HCT116 (cell line): ENCODE results near the gene B4GALNT3. TPM values are rescaled to one million over a fixed set of nuclear protein-coding genes. Genes with fewer than 3 reads are reported as not detected.

ENCODE experiments used
- ATAC-seq: fragments of 200-7000 bp; cut with Tn5 transposase; 2 replicates; pipeline ENCODE4 v1.9.1; 2020; ENCODE audit warnings: mild to moderate bottlenecking, moderate library complexity
- BruUV-seq: library from RNA; stranded (reverse); fragments of 400-500 nt; replicated peaks from 2 replicates; lab custom pipeline; 2021; lab: Mats Ljungman, UMichigan
- CTCF ChIA-PET: fragments of 300-600 bp; sonication (Branson Sonifier 250); formaldehyde crosslinking; loops from one replicate; lab custom pipeline; 2021; ENCODE audit warnings: antibody characterized with exemption; lab: Charles Lee
- POLR2A ChIA-PET: fragments of 300-600, 350-600 bp; sonication (Branson Sonifier 250); formaldehyde crosslinking; loops from one replicate; lab custom pipeline; 2021; ENCODE audit warnings: antibody characterized with exemption; lab: Charles Lee
- RAD21 ChIA-PET, 2 experiments: fragments of 300-600 bp; sonication (Branson Sonifier 250); formaldehyde crosslinking; loops; one replicate each; lab custom pipeline; 2023; ENCODE audit warnings: low total read pairs in 2 of 2; ENCODE audit not compliant: uncharacterized antibody in 2 of 2, unreplicated experiment in 2 of 2, low non-redundant PET in 1 of 2; lab: Charles Lee
- DNase-seq: peaks from one replicate; pipeline ENCODE4 v3.0.0-alpha.2; 2010; ENCODE audit warnings: low read depth, low spot score
- H2AFZ ChIP-seq: fragments of 200-600 bp; shearing (Covaris generic), sonication (generic); 2 replicates; pipeline ENCODE4 v1.6.1; 2017; ENCODE audit warnings: low read depth, mixed run types, mixed read lengths, antibody characterized with exemption, low read length; ENCODE audit not compliant: poor library complexity, severe bottlenecking
- H3K27ac ChIP-seq: 2 replicates; pipeline ENCODE4 v1.5.1; 2012; ENCODE audit warnings: low read depth, low read length
- H3K27me3 ChIP-seq: fragments of 200-600 bp; sonication (generic); 2 replicates; pipeline ENCODE4 v1.6.1; 2016; ENCODE audit warnings: mixed run types, low read length, mixed read lengths; ENCODE audit not compliant: insufficient read depth
- H3K36me3 ChIP-seq, 2 experiments: fragments of 200-500 bp in 1 of 2; fragments of 200-600 bp in 1 of 2; sonication (Bioruptor generic) in 1 of 2; sonication (generic) in 1 of 2; 2 replicates each; pipeline versions ENCODE4 v1.5.1 to v1.6.1; 2014 to 2016; ENCODE audit warnings: low read length in 2 of 2, inconsistent platforms in 1 of 2, mixed read lengths in 1 of 2, mixed run types in 1 of 2; ENCODE audit not compliant: insufficient read depth in 2 of 2, control insufficient read depth in 1 of 2
- H3K4me1 ChIP-seq, 2 experiments: fragments of 200-600 bp in 1 of 2; sonication (generic) in 1 of 2; 2 replicates each; pipeline versions ENCODE4 v1.5.1 to v1.6.1; 2012 to 2017; ENCODE audit warnings: low read length in 2 of 2, inconsistent platforms in 1 of 2, mild to moderate bottlenecking in 1 of 2, mixed read lengths in 1 of 2, mixed run types in 1 of 2, moderate library complexity in 1 of 2; ENCODE audit not compliant: insufficient read depth in 2 of 2, control insufficient read depth in 1 of 2
- H3K4me2 ChIP-seq: fragments of 200-600 bp; sonication (generic); 2 replicates; pipeline ENCODE4 v1.6.1; 2017; ENCODE audit warnings: mixed run types, low read length, mixed read lengths
- H3K4me3 ChIP-seq, 2 experiments: fragments of 200-600 bp in 1 of 2; sonication (generic) in 1 of 2; replicated peaks in 1 of 2; 2 replicates each; pipeline ENCODE4 v1.5.1; 2011 to 2016; ENCODE audit warnings: low read length in 2 of 2, control low read depth in 1 of 2, low read depth in 1 of 2, mild to moderate bottlenecking in 1 of 2, mixed read lengths in 1 of 2, mixed run types in 1 of 2
- H3K79me2 ChIP-seq: fragments of 200-600 bp; sonication (generic); 2 replicates; pipeline ENCODE4 v1.6.1; 2017; ENCODE audit warnings: mild to moderate bottlenecking, mixed run types, low read length, moderate library complexity, mixed read lengths; ENCODE audit not compliant: insufficient read depth
- H3K9ac ChIP-seq: fragments of 200-600 bp; sonication (generic); 2 replicates; pipeline ENCODE4 v1.6.1; 2016; ENCODE audit warnings: low read length, mixed read lengths
- H3K9me2 ChIP-seq: fragments of 200-600 bp; sonication (generic), shearing (Covaris generic); 2 replicates; pipeline ENCODE4 v1.6.1; 2017; ENCODE audit warnings: mixed run types, mild to moderate bottlenecking, moderate library complexity; ENCODE audit not compliant: insufficient read depth
- H3K9me3 ChIP-seq, 2 experiments: fragments of 200-500 bp in 1 of 2; fragments of 200-600 bp in 1 of 2; sonication (Bioruptor generic) in 1 of 2; sonication (generic) in 1 of 2; 2 replicates each; pipeline ENCODE4 v1.6.1; 2014 to 2017; ENCODE audit warnings: low read length in 2 of 2, mixed read lengths in 2 of 2, inconsistent platforms in 1 of 2, low read depth in 1 of 2, mild to moderate bottlenecking in 1 of 2, mixed run types in 1 of 2, moderate library complexity in 1 of 2; ENCODE audit not compliant: control insufficient read depth in 1 of 2, insufficient read depth in 1 of 2
- H4K20me1 ChIP-seq: fragments of 200-600 bp; sonication (generic), shearing (Covaris generic); 2 replicates; pipeline ENCODE4 v1.6.1; 2017; ENCODE audit warnings: mixed run types, mild to moderate bottlenecking, moderate library complexity; ENCODE audit not compliant: insufficient read depth
- EZH2phosphoT487 ChIP-seq: fragments of 200-600 bp; IDR thresholded peaks from 2 replicates; pipeline ENCODE4 v1.6.1; 2018; ENCODE audit warnings: antibody characterized with exemption, borderline replicate concordance
- JUND ChIP-seq: IDR thresholded peaks from 2 replicates; pipeline ENCODE4 v1.6.1; 2012
- POLR2AphosphoS5 ChIP-seq: IDR thresholded peaks from 2 replicates; pipeline ENCODE4 v1.6.1; 2011; ENCODE audit warnings: mild to moderate bottlenecking, low read depth, low read length, moderate library complexity
- RAD21 ChIP-seq: IDR thresholded peaks from 2 replicates; pipeline ENCODE4 v1.6.1; 2012; ENCODE audit warnings: low read depth, mild to moderate bottlenecking
- SRF ChIP-seq: IDR thresholded peaks from 2 replicates; pipeline ENCODE4 v1.6.1; 2012; ENCODE audit warnings: low read depth
- TCF7L2 ChIP-seq: IDR thresholded peaks from 2 replicates; pipeline ENCODE4 v1.7.0; 2011; ENCODE audit warnings: borderline replicate concordance, inconsistent platforms; ENCODE audit not compliant: insufficient read depth, insufficient read length; ENCODE audit errors: extremely low read depth
- YY1 ChIP-seq: IDR thresholded peaks from 2 replicates; pipeline ENCODE4 v1.6.1; 2011; ENCODE audit warnings: low read length, low read depth, moderate library complexity, mild to moderate bottlenecking; ENCODE audit not compliant: insufficient replicate concordance; ENCODE audit errors: extremely low read depth
- ZNF274 ChIP-seq: fragments of 200-500 bp; sonication (Bioruptor generic); IDR thresholded peaks from 2 replicates; pipeline ENCODE4 v1.6.1; 2014; ENCODE audit warnings: mild to moderate bottlenecking, low read depth, low read length, inconsistent platforms
- intact Hi-C: fragments of 100-400 bp; cut with micrococcal nuclease; formaldehyde crosslinking; loops from 2 replicates; pipeline ENCODE4 v1.10.0; 2022
- total RNA-seq: library from RNA; stranded (reverse); gene quantifications from one replicate; pipeline ENCODE4 v1.2.1, GENCODE V29; 2021; ENCODE audit not compliant: unreplicated experiment
- TF ChIP-seq, protein P1 (sequence below): IDR thresholded peaks from 2 replicates; pipeline ENCODE4 v1.6.1; 2011; ENCODE audit warnings: mild to moderate bottlenecking, low read length, moderate library complexity; ENCODE audit not compliant: insufficient replicate concordance; ENCODE audit errors: extremely low read depth
- TF ChIP-seq, protein P2 (sequence below): IDR thresholded peaks from 2 replicates; pipeline ENCODE4 v1.6.1; 2012
- TF ChIP-seq, protein P3 (sequence below): IDR thresholded peaks from 2 replicates; pipeline ENCODE4 v1.6.1; 2012
- TF ChIP-seq, protein P4 (sequence below), 3 experiments: fragments of 200-600 bp in 1 of 3; sonication (generic) in 1 of 3; IDR thresholded peaks in 2 of 3; conservative IDR thresholded peaks in 1 of 3; 2 replicates each; pipeline ENCODE4 v1.5.1; 2012 to 2017; ENCODE audit warnings: low read depth in 2 of 3, low read length in 2 of 3, antibody characterized with exemption in 1 of 3, borderline replicate concordance in 1 of 3, control low read depth in 1 of 3, mild to moderate bottlenecking in 1 of 3, mixed read lengths in 1 of 3, mixed run types in 1 of 3, moderate library complexity in 1 of 3; ENCODE audit not compliant: insufficient read depth in 1 of 3

The B4GALNT3 gene
- total RNA-seq, 1 experiment from 2014 or later, result 18.2 TPM

DNA sequence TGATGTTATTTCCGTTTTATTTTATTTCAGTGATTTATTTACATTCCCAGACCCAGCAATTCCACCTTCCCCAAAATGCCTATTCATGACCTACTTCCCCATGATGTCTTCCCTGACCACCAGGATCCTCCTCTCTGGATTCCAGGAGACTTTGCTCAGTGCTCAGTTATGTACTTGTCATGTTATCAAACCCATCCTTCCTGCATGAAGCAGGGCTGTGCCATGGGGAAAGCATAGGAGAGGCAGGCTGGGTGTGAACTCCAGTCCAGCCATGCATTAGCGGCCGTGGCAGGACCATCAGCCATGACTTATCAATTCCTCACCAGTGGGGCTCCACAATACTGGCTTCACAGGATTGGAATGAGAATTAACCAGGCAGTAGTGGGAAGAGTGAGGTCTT lies 57.8 kb downstream of the B4GALNT3 start:
- Histone ChIP-seq H3K27ac (no peak overlapping the region), H4K20me1 (no peaks in the 10 kb centered on the region), H3K9me2 (no peaks in the 10 kb centered on the region), H3K36me3 (no peaks in the 10 kb centered on the region), H3K9ac (no peak overlapping the region), H2AFZ (no peak overlapping the region), H3K4me3 (no peak overlapping the region), H3K4me1 (no peaks in the 10 kb centered on the region), H3K27me3 (no peaks in the 10 kb centered on the region), H3K79me2 (no peaks in the 10 kb centered on the region), H3K4me2 (no peak overlapping the region), H3K9me3 (no peaks in the 10 kb centered on the region)
- ATAC-seq (no peak), DNase-seq (no peak)
- intact Hi-C loops, result no loop called here
- no TSS peak for BruUV-seq
- ChIA-PET RAD21 (no interaction called here), CTCF (no interaction called here), POLR2A (no interaction called here)
- TF ChIP-seq ZNF274, result no peak
- TF ChIP-seq YY1, result no peak
- TF ChIP-seq, protein P1, sequence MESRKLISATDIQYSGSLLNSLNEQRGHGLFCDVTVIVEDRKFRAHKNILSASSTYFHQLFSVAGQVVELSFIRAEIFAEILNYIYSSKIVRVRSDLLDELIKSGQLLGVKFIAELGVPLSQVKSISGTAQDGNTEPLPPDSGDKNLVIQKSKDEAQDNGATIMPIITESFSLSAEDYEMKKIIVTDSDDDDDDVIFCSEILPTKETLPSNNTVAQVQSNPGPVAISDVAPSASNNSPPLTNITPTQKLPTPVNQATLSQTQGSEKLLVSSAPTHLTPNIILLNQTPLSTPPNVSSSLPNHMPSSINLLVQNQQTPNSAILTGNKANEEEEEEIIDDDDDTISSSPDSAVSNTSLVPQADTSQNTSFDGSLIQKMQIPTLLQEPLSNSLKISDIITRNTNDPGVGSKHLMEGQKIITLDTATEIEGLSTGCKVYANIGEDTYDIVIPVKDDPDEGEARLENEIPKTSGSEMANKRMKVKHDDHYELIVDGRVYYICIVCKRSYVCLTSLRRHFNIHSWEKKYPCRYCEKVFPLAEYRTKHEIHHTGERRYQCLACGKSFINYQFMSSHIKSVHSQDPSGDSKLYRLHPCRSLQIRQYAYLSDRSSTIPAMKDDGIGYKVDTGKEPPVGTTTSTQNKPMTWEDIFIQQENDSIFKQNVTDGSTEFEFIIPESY, result no peak

DNA sequence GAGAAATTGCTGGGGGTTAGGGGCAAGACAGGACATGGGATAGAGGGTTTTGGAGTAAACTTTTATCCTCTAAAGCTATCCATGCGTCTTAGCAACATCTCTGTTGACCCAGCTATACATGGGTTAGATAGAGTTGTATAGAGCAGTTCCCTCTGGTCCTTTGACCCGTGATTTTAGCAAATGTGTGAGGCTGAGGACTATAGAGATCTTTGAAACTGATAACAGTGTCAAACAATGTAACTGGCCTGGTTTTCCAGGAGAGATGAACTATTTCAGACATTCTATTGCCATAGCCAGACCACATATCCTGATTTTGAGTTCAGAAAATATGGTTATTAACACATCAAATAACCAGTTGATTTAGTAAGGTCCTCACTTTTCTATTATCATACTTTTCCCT lies 60.4 kb downstream of the B4GALNT3 start:
- Histone ChIP-seq H3K9me3 (no peaks in the 10 kb centered on the region), H3K9ac (no peak overlapping the region), H3K4me2 (no peak overlapping the region), H3K4me3 (no peak overlapping the region), H3K9me2 (no peaks in the 10 kb centered on the region), H4K20me1 (no peaks in the 10 kb centered on the region), H3K27ac (no peak overlapping the region), H3K4me1 (no peaks in the 10 kb centered on the region), H3K79me2 (no peaks in the 10 kb centered on the region), H3K36me3 (no peaks in the 10 kb centered on the region), H3K27me3 (no peaks in the 10 kb centered on the region), H2AFZ (no peak overlapping the region)
- no peak for ATAC-seq
- no peak for DNase-seq
- TF ChIP-seq, protein P2, sequence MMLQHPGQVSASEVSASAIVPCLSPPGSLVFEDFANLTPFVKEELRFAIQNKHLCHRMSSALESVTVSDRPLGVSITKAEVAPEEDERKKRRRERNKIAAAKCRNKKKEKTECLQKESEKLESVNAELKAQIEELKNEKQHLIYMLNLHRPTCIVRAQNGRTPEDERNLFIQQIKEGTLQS, result no peak
- no peak for TF ChIP-seq POLR2AphosphoS5
- no peak for TF ChIP-seq EZH2phosphoT487
- TF ChIP-seq JUND, result no peak
- TF ChIP-seq TCF7L2, result no peak
- TF ChIP-seq, protein P3, sequence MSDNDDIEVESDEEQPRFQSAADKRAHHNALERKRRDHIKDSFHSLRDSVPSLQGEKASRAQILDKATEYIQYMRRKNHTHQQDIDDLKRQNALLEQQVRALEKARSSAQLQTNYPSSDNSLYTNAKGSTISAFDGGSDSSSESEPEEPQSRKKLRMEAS, result no peak
- TF ChIP-seq, protein P4, sequence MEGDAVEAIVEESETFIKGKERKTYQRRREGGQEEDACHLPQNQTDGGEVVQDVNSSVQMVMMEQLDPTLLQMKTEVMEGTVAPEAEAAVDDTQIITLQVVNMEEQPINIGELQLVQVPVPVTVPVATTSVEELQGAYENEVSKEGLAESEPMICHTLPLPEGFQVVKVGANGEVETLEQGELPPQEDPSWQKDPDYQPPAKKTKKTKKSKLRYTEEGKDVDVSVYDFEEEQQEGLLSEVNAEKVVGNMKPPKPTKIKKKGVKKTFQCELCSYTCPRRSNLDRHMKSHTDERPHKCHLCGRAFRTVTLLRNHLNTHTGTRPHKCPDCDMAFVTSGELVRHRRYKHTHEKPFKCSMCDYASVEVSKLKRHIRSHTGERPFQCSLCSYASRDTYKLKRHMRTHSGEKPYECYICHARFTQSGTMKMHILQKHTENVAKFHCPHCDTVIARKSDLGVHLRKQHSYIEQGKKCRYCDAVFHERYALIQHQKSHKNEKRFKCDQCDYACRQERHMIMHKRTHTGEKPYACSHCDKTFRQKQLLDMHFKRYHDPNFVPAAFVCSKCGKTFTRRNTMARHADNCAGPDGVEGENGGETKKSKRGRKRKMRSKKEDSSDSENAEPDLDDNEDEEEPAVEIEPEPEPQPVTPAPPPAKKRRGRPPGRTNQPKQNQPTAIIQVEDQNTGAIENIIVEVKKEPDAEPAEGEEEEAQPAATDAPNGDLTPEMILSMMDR (IDR thresholded peaks at IDR 0.05 in 2 of 3, conservative IDR thresholded peaks at IDR 0.05 in 1 of 3; ENCODE audit: borderline replicate concordance in 1 of 3, insufficient read depth in 1 of 3, low read depth in 2 of 3, low read length in 2 of 3), result no peak
- no peak for TF ChIP-seq SRF
- no peak for TF ChIP-seq RAD21
- POLR2A ChIA-PET, result no interaction called here
- intact Hi-C loops, result no loop called here
- CTCF ChIA-PET, result no interaction called here
- no TSS peak for BruUV-seq
- RAD21 ChIA-PET, result no interaction called here
